Fibroblast of lung (primary cell): ENCODE measurements around the gene SACM1L. TPM values are rescaled to one million over a fixed set of nuclear protein-coding genes. Genes with fewer than 3 reads are reported as not detected.
A peak's percentile ranks its signal among the peaks of the same experiment; 100 is the strongest.

Experiments used
- DNase-seq, 2 donors: peaks; one replicate each; pipeline versions ENCODE4 v3.0.0 to v3.0.0-alpha.2; 2010; ENCODE audit warnings: low read depth in 2 of 2
- H2AFZ ChIP-seq: 2 replicates; pipeline ENCODE4 v1.5.1; 2012; ENCODE audit warnings: low read length, control low read depth, inconsistent platforms
- H3K27ac ChIP-seq: 2 replicates; pipeline ENCODE4 v1.5.1; 2011; ENCODE audit warnings: low read length, control low read depth; ENCODE audit not compliant: insufficient read depth
- H3K27me3 ChIP-seq: 2 replicates; pipeline ENCODE4 v1.5.1; 2011; ENCODE audit warnings: mild to moderate bottlenecking, low read length; ENCODE audit not compliant: control insufficient read depth, insufficient read depth
- H3K36me3 ChIP-seq: 2 replicates; pipeline ENCODE4 v1.5.1; 2011; ENCODE audit warnings: low read length; ENCODE audit not compliant: control insufficient read depth, insufficient read depth
- H3K4me1 ChIP-seq: 2 replicates; pipeline ENCODE4 v1.5.1; 2011; ENCODE audit warnings: low read length; ENCODE audit not compliant: control insufficient read depth, insufficient read depth; ENCODE audit errors: extremely low read depth
- H3K4me2 ChIP-seq: 2 replicates; pipeline ENCODE4 v1.5.1; 2011; ENCODE audit warnings: low read length, control low read depth; ENCODE audit not compliant: insufficient read depth; ENCODE audit errors: extremely low read depth
- H3K4me3 ChIP-seq, 4 experiments: fragments of 200-600 bp in 1 of 4; sonication (generic) in 1 of 4; replicated peaks in 1 of 4; 2 replicates each; pipeline ENCODE4 v1.5.1; 2011 to 2016; ENCODE audit warnings: low read length in 4 of 4, low read depth in 3 of 4, mild to moderate bottlenecking in 3 of 4, control low read depth in 2 of 4, inconsistent platforms in 1 of 4, mixed read lengths in 1 of 4; ENCODE audit not compliant: insufficient read depth in 1 of 4; ENCODE audit errors: control extremely low read depth in 1 of 4
- H3K79me2 ChIP-seq: 2 replicates; pipeline ENCODE4 v1.5.1; 2012; ENCODE audit warnings: mild to moderate bottlenecking, low read length, inconsistent platforms; ENCODE audit not compliant: control insufficient read depth, insufficient read depth
- H3K9ac ChIP-seq: 2 replicates; pipeline ENCODE4 v1.5.1; 2011; ENCODE audit warnings: mild to moderate bottlenecking, low read length, control low read depth; ENCODE audit not compliant: insufficient read depth
- H3K9me3 ChIP-seq: 2 replicates; pipeline ENCODE4 v1.5.1; 2012; ENCODE audit warnings: low read depth, low read length; ENCODE audit not compliant: control insufficient read depth, insufficient read depth
- H4K20me1 ChIP-seq: 2 replicates; pipeline ENCODE4 v1.5.1; 2011; ENCODE audit warnings: low read length; ENCODE audit not compliant: control insufficient read depth, insufficient read depth; ENCODE audit errors: extremely low read depth
- CTCF ChIP-seq, 2 donors: IDR thresholded peaks in 1 of 2; conservative IDR thresholded peaks in 1 of 2; 1 replicate in 1 of 2; 2 replicates in 1 of 2; pipeline ENCODE4 v1.5.1; 2011 to 2012; ENCODE audit warnings: low read length in 2 of 2, control low read depth in 1 of 2, inconsistent platforms in 1 of 2, low read depth in 1 of 2, mild to moderate bottlenecking in 1 of 2
- EZH2 ChIP-seq: IDR thresholded peaks from 2 replicates; pipeline ENCODE4 v1.5.1; 2012; ENCODE audit warnings: low read length, control low read depth, mild to moderate bottlenecking; ENCODE audit errors: missing control alignments
- polyA plus RNA-seq, 2 donors: library from polyadenylated mRNA; depleted of rRNA in 1 of 2; stranded (reverse) in 1 of 2; unstranded in 1 of 2; fragments of >200 nt; gene quantifications; 2 replicates each; pipeline ENCODE4 v1.2.1, GENCODE V29; 2011 to 2012; ENCODE audit warnings: missing spikeins in 1 of 2
- total RNA-seq: library from RNA; depleted of rRNA; stranded (reverse); fragments of >200 nt; gene quantifications from 2 replicates; pipeline ENCODE4 v1.2.1, GENCODE V29; 2014

The SACM1L gene
- total and polyA plus RNA-seq, 2 donors (not counting 1 experiment from before 2014, with no cell fraction given): 33.3 to 41.8 TPM

GRCh38 chr3:45676325-45677032, 12.7 kb upstream of the SACM1L start:
- Histone ChIP-seq H3K79me2 (no peaks in the 10 kb centered on the region), H3K4me1 (no peaks in the 10 kb centered on the region), H2AFZ (no peak overlapping the region), H3K9me3 (no peaks in the 10 kb centered on the region), H3K36me3 (peaks cover 24% of the 10 kb centered on the region), H3K27ac (no peak overlapping the region), H3K4me2 (no peak overlapping the region), H4K20me1 (no peaks in the 10 kb centered on the region), H3K27me3 (no peaks in the 10 kb centered on the region), H3K9ac (no peak overlapping the region), H3K4me3 (no peak overlapping the region)
- no peak for DNase-seq
- no peak for TF ChIP-seq EZH2
- no peak for TF ChIP-seq CTCF (conservative IDR thresholded peaks at IDR 0.05 in 1 of 2, IDR thresholded peaks at IDR 0.05 in 1 of 2; ENCODE audit: low read depth in 1 of 2, low read length in 2 of 2)

- no peak overlapping the region for H3K9ac ChIP-seq
- no peaks in the 10 kb centered on the region for H4K20me1 ChIP-seq
- H3K9me3 ChIP-seq: no peaks in the 10 kb centered on the region
- no peaks in the 10 kb centered on the region for H3K79me2 ChIP-seq
- no peak overlapping the region for H3K4me3 ChIP-seq
- no peak overlapping the region for H3K4me2 ChIP-seq
- H3K4me1 ChIP-seq: no peaks in the 10 kb centered on the region
- peaks cover 22% of the 10 kb centered on the region for H3K36me3 ChIP-seq
- TF ChIP-seq CTCF (conservative IDR thresholded peaks at IDR 0.05 in 1 of 2, IDR thresholded peaks at IDR 0.05 in 1 of 2; ENCODE audit: low read depth in 1 of 2, low read length in 2 of 2): no peak
- no peak for TF ChIP-seq EZH2
- peak; percentile 27 to 72 for DNase-seq
- H2AFZ ChIP-seq: no peak overlapping the region
- no peak overlapping the region for H3K27ac ChIP-seq
- no peaks in the 10 kb centered on the region for H3K27me3 ChIP-seq
These were observed 12.2 kb upstream of the SACM1L start for GRCh38 chr3:45677033-45677446.

- Histone ChIP-seq H3K4me1 (no peaks in the 10 kb centered on the region), H3K4me2 (no peak overlapping the region), H3K27ac (no peak overlapping the region), H3K36me3 (peaks cover 15% of the 10 kb centered on the region), H3K4me3 (no peak overlapping the region), H3K9me3 (no peaks in the 10 kb centered on the region), H4K20me1 (no peaks in the 10 kb centered on the region), H3K79me2 (no peaks in the 10 kb centered on the region), H3K27me3 (no peaks in the 10 kb centered on the region), H3K9ac (no peak overlapping the region), H2AFZ (no peak overlapping the region)
- DNase-seq: no peak
- no peak for TF ChIP-seq EZH2
- no peak for TF ChIP-seq CTCF (conservative IDR thresholded peaks at IDR 0.05 in 1 of 2, IDR thresholded peaks at IDR 0.05 in 1 of 2; ENCODE audit: low read depth in 1 of 2, low read length in 2 of 2)
These were observed 11.4 kb upstream of the SACM1L start for GRCh38 chr3:45677841-45678240.
